SK-N-SH treated with all-trans-retinoic acid at 6 μM for 48 hours (cell line): Measurements from ENCODE around the gene DDIT3.

ENCODE experiments used
- ARNTL ChIP-seq: fragments of 450-650 bp; formaldehyde crosslinking; IDR thresholded peaks from 2 replicates; pipeline ENCODE4 v1.5.0; 2020; ENCODE audit warnings: low read depth, mild to moderate bottlenecking, moderate library complexity, borderline replicate concordance
- ESRRG ChIP-seq: fragments of 250-450 bp; sonication (Bioruptor Pico); IDR thresholded peaks from 2 replicates; pipeline ENCODE4 v1.6.1; 2021; ENCODE audit warnings: mild to moderate bottlenecking
- ZNF565 ChIP-seq: fragments of 450-650 bp; formaldehyde crosslinking; conservative IDR thresholded peaks from 2 replicates; pipeline ENCODE4 v1.5.0; 2020; ENCODE audit warnings: low read depth, mild to moderate bottlenecking, moderate library complexity

- TF ChIP-seq ESRRG (CRISPR knock-in tag) (no peak), ARNTL (CRISPR knock-in tag) (no peak), ZNF565 (CRISPR knock-in tag) (no peak)
Observed at GRCh38 chr12:57528831-57529555, 8.7 kb upstream of the DDIT3 start.
